Stromal cell of bone marrow (primary cell): Measurements from ENCODE around the gene ZMYND10.

Experiments
- DNase-seq: peaks from one replicate; pipeline ENCODE4 v3.0.0-alpha.2; 2012; ENCODE audit warnings: low read depth

ZMYND10 gene

GRCh38 chr3:50345586-50346234 is at the start of gene ZMYND10:
TSS of gene ZMYND10 (minus strand) at chr3:50345732. CDS start at chr3:50345579, 153 bp downstream.
- DNase-seq, result no peak

GRCh38 chr3:50393061-50393460 is 47.5 kb upstream of the ZMYND10 start:
- DNase-seq, result no peak

GRCh38 chr3:50392101-50392715 is 46.7 kb upstream of the ZMYND10 start:
- no peak for DNase-seq

- DNase-seq, result no peak
Observed at GRCh38 chr3:50390508-50391224, 45.1 kb upstream of the ZMYND10 start.

GRCh38 chr3:50389414-50389767 is 43.9 kb upstream of the ZMYND10 start:
- no peak for DNase-seq

GRCh38 chr3:50388720-50389413 is 43.3 kb upstream of the ZMYND10 start:
- DNase-seq, result no peak

- DNase-seq, result no peak
Observed at GRCh38 chr3:50388016-50388719, 42.6 kb upstream of the ZMYND10 start.

GRCh38 chr3:50385754-50386153 is 40.2 kb upstream of the ZMYND10 start:
- no peak for DNase-seq

- DNase-seq, result no peak
Observed at GRCh38 chr3:50383750-50384149, 38.2 kb upstream of the ZMYND10 start.

GRCh38 chr3:50382722-50383121 is 37.2 kb upstream of the ZMYND10 start:
- DNase-seq, result no peak

- no peak for DNase-seq
Observed at GRCh38 chr3:50381383-50381782, 35.9 kb upstream of the ZMYND10 start.

- no peak for DNase-seq
Observed at GRCh38 chr3:50380405-50381085, 35.0 kb upstream of the ZMYND10 start.

- no peak for DNase-seq
Observed at GRCh38 chr3:50378757-50379156, 33.2 kb upstream of the ZMYND10 start.

GRCh38 chr3:50378024-50378423 is 32.5 kb upstream of the ZMYND10 start:
- no peak for DNase-seq

GRCh38 chr3:50375258-50375931 is 29.9 kb upstream of the ZMYND10 start:
- no peak for DNase-seq

GRCh38 chr3:50374363-50375257 is 29.1 kb upstream of the ZMYND10 start:
- no peak for DNase-seq

GRCh38 chr3:50373146-50374051 is 27.9 kb upstream of the ZMYND10 start:
- no peak for DNase-seq

GRCh38 chr3:50372349-50372748 is 26.8 kb upstream of the ZMYND10 start:
- DNase-seq, result no peak

GRCh38 chr3:50371133-50371685 is 25.7 kb upstream of the ZMYND10 start:
- DNase-seq, result no peak
